Neuron (in vitro differentiated cells): Measurements from ENCODE around the gene MPPED1.

ENCODE experiments used
- H2AFZ ChIP-seq: one replicate; pipeline ENCODE4 v1.6.1; 2013; ENCODE audit warnings: low read depth, mild to moderate bottlenecking, inconsistent platforms, low read length, moderate library complexity
- H3K27me3 ChIP-seq: one replicate; pipeline ENCODE4 v1.6.1; 2013; ENCODE audit warnings: low read length; ENCODE audit not compliant: insufficient read depth
- H3K36me3 ChIP-seq: one replicate; pipeline ENCODE4 v1.6.1; 2013; ENCODE audit warnings: low read length; ENCODE audit not compliant: insufficient read depth
- H3K4me1 ChIP-seq: one replicate; pipeline ENCODE4 v1.6.1; 2013; ENCODE audit warnings: low read length; ENCODE audit not compliant: insufficient read depth
- H3K4me3 ChIP-seq: 2 replicates; pipeline ENCODE4 v1.5.1; 2013; ENCODE audit warnings: mild to moderate bottlenecking, low read length, moderate library complexity
- H3K9me3 ChIP-seq: one replicate; pipeline ENCODE4 v1.6.1; 2013; ENCODE audit warnings: low read length

MPPED1 gene

DNA sequence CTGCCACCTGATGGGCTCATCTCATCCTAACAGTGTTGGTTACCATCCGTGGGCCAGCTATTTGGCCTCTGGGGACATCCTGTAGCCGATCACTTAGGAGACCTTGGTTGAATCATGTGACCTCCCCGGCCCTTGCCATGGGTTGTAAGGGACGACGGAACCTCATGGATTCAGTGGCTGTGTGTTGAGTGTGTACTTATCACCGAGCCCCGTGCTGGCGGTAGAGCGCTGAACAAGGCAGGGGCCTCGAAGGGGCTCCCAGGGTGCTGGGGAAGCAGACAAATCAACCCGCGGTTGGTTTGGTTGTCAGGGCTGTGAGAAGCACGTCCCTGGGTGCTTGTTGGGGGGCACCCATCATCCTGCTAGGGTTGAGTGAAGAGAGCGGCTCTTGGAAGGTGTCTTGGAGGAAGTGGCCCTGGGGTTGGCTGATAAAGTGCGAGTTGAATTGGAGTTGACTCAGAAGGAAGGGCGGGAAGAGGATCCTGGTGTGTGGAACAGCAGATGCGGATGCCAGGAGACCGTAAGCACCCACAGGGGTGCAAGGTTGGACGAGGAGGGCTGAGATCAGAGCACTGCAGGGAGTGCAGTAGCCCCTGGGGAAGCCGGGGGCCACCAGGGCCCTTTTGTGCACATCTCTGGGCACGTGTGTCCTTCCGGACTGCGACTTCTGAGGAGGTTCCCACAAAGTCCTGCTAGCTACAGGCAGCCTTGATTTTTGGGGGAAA lies 53.6 kb downstream of the MPPED1 start:
- Histone ChIP-seq H3K27me3 (peaks cover 9% of the 10 kb centered on the region), H3K4me1 (no peaks in the 10 kb centered on the region), H2AFZ (no peak overlapping the region), H3K9me3 (no peaks in the 10 kb centered on the region), H3K36me3 (no peaks in the 10 kb centered on the region), H3K4me3 (no peak overlapping the region)

- Histone ChIP-seq H3K27me3 (peaks cover 9% of the 10 kb centered on the region), H3K4me3 (no peak overlapping the region), H3K4me1 (no peaks in the 10 kb centered on the region), H3K36me3 (no peaks in the 10 kb centered on the region), H3K9me3 (no peaks in the 10 kb centered on the region), H2AFZ (no peak overlapping the region)
These were observed 54.9 kb downstream of the MPPED1 start for GRCh38 chr22:43466710-43467109.

GRCh38 chr22:43467216-43467940 lies 55.6 kb downstream of the MPPED1 start:
- Histone ChIP-seq H2AFZ (no peak overlapping the region), H3K36me3 (no peaks in the 10 kb centered on the region), H3K4me1 (no peaks in the 10 kb centered on the region), H3K9me3 (no peaks in the 10 kb centered on the region), H3K4me3 (no peak overlapping the region), H3K27me3 (peaks cover 9% of the 10 kb centered on the region)

DNA sequence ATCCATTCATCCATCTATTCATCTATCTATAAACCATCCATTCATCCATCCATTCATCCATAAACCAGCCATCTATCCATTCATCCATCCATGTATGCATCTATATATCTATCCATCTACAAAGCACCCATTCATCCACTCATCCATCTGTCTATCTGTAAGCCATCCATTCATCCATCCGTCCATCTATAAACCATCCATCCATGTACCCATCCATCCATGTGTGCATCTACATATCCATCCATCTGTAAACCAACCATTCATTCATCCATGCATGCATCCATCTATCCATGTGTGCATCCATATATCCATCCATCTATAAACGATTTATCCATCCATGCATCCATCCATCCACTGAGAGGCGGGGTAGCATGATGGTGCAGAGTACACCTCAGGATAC lies 58.4 kb downstream of the MPPED1 start:
- H3K4me3 ChIP-seq = no peak overlapping the region
- H3K9me3 ChIP-seq = no peaks in the 10 kb centered on the region
- peaks cover 9% of the 10 kb centered on the region for H3K27me3 ChIP-seq
- H2AFZ ChIP-seq = no peak overlapping the region
- no peaks in the 10 kb centered on the region for H3K36me3 ChIP-seq
- H3K4me1 ChIP-seq = no peaks in the 10 kb centered on the region

DNA sequence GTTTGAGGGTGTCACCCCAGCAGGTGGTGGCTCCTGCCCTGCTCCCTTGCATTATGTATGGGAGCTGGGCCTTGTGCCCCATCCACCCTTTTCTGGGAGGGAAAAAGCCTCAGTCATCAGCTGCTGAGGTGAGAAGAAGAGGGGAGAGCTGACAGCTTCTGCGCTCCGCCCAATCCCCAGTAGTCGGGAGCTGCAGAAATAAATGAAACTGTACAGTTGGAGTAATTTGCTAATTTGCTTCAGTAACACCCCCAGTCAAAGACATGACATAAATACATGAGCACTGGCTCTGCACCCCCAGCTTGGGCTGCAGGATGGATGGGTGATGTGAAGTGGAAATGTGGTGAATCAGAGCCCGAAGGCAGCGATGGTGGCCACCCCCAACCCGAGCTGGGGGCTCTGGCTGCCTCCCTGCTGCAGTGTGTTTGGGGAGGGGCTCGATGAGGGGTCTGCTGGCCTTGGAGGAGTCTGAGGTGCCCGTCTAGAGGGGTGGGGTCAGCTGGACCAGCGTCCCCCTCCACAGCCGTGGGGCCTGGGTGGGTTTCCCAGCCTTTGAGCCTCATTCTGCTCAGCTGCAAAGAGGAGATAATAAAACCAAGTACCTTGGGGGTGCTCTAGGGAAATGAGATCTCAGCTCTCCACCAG lies 59.2 kb downstream of the MPPED1 start:
- Histone ChIP-seq H3K4me3 (no peak overlapping the region), H2AFZ (no peak overlapping the region), H3K36me3 (no peaks in the 10 kb centered on the region), H3K27me3 (peaks cover 9% of the 10 kb centered on the region), H3K9me3 (no peaks in the 10 kb centered on the region), H3K4me1 (no peaks in the 10 kb centered on the region)

DNA sequence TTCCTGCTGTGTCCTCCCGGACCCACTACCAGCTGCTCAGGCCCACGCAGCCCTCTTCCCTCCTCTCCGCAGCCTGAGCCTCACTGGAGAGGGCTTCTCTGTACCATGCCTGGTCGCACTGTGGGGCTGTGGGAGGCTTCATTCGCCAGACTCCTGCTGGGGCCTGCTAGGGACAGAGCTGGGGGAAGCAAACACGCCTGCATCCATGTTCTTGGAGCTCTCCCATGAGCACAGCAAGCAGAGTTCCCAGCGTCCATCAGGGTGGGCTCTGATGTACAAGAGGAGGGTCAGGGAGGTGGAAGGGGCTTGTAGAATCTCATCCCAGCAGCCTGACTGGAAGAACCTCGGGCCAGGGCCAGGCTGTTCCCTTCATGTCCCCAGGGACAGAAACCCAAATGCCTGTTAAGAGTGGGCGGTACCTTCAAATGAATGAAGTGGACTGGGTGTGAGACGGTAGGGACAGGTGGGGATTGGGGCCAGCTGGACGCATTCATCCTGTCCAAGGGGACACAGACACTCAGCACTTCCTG lies 59.9 kb downstream of the MPPED1 start:
- Histone ChIP-seq H3K9me3 (no peaks in the 10 kb centered on the region), H3K4me3 (no peak overlapping the region), H3K4me1 (no peaks in the 10 kb centered on the region), H2AFZ (no peak overlapping the region), H3K27me3 (peaks cover 6% of the 10 kb centered on the region), H3K36me3 (no peaks in the 10 kb centered on the region)

DNA sequence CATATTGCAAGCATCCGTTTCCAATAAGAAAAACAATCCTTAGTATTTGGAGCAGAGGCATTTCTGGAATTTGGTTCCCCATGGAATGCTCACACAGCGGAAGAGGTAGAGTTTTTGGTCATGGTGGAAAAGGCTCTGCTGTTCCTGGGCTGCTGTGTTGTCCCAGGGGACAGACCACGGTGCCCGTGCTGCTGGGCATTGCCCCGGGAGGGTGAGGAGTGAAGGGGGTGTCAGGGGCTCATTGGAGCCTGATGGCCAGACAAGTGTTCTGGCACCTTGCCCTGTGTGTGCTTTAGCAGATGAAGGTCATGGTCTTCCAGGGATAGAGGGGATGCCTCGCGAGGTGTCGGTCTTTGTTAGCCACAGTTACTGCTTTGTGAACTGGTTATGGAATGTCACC lies 61.2 kb downstream of the MPPED1 start:
- H3K4me3 ChIP-seq = no peak overlapping the region
- H3K4me1 ChIP-seq = no peaks in the 10 kb centered on the region
- H2AFZ ChIP-seq = no peak overlapping the region
- no peaks in the 10 kb centered on the region for H3K27me3 ChIP-seq
- no peaks in the 10 kb centered on the region for H3K36me3 ChIP-seq
- H3K9me3 ChIP-seq = no peaks in the 10 kb centered on the region

DNA sequence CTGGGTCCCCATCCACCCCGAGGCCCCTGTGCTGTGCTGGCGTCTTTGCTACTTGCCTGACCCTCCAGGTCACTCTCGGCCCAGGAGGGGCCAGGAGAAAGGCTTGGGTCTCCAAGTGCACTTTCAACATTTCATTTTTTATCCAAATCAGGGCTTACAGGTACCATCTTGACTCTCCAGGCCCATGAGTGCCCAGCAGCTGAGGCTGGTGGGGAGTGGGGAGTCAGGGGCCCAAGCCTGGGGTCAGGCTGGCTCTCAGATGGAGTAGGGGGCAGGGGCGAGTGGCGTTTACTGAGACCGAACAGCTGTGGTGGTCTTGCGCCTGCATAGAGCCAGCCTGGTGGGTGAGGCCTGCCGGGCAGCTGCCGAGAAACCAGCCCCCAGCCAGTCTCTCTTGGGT lies 61.6 kb downstream of the MPPED1 start:
- Histone ChIP-seq H3K4me1 (no peaks in the 10 kb centered on the region), H3K4me3 (no peak overlapping the region), H2AFZ (no peak overlapping the region), H3K9me3 (no peaks in the 10 kb centered on the region), H3K27me3 (no peaks in the 10 kb centered on the region), H3K36me3 (no peaks in the 10 kb centered on the region)

GRCh38 chr22:43474161-43475101 lies 62.6 kb downstream of the MPPED1 start:
- H2AFZ ChIP-seq = no peak overlapping the region
- no peaks in the 10 kb centered on the region for H3K9me3 ChIP-seq
- no peaks in the 10 kb centered on the region for H3K36me3 ChIP-seq
- no peak overlapping the region for H3K4me3 ChIP-seq
- no peaks in the 10 kb centered on the region for H3K27me3 ChIP-seq
- H3K4me1 ChIP-seq = no peaks in the 10 kb centered on the region

- no peak overlapping the region for H2AFZ ChIP-seq
- H3K36me3 ChIP-seq = no peaks in the 10 kb centered on the region
These were observed 63.8 kb downstream of the MPPED1 start for GRCh38 chr22:43475549-43476076.

GRCh38 chr22:43476341-43476740 lies 64.5 kb downstream of the MPPED1 start:
- Histone ChIP-seq H3K4me1 (no peaks in the 10 kb centered on the region), H3K9me3 (no peaks in the 10 kb centered on the region), H3K27me3 (peaks cover 5% of the 10 kb centered on the region), H3K4me3 (no peak overlapping the region), H2AFZ (no peak overlapping the region), H3K36me3 (no peaks in the 10 kb centered on the region)

More at GRCh38 chr22:43475549-43476076, 63.8 kb downstream of the MPPED1 start:
- no peak overlapping the region for H3K4me3 ChIP-seq
- H3K9me3 ChIP-seq = no peaks in the 10 kb centered on the region
- H3K4me1 ChIP-seq = no peaks in the 10 kb centered on the region
- H3K27me3 ChIP-seq = peaks cover 5% of the 10 kb centered on the region
